ENCODE measurements around the gene DCP1B. TPM values are rescaled to one million over a fixed set of nuclear protein-coding genes. Genes with fewer than 3 reads are reported as not detected.
A peak's percentile ranks its signal among the peaks of the same experiment; 100 is the strongest.

The DCP1B gene
- total and polyA plus RNA-seq, 2 donors from 2014 or later: 11.3 to 15.0 TPM

DNA sequence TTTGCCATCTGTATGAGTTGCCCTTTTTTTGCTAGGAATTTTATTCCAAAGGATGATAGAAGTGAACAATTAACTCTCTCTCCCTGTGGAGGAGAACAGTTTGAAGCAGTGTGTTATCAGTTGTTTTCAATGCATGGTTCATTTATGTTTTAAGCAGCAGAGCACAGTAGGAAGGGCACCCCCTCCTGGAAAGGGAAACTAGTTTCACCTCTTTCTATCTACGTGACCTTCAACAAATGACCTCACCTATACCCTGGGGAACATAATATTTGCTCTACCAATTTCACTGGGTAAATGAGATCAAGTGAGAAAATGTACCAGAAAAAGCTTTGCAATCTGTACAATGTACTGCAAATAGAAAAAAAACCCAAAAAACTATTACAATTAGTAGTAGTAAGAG is 5.4 kb upstream of the DCP1B start:
- FAIRE-seq: no peak
- TF ChIP-seq, protein P1, sequence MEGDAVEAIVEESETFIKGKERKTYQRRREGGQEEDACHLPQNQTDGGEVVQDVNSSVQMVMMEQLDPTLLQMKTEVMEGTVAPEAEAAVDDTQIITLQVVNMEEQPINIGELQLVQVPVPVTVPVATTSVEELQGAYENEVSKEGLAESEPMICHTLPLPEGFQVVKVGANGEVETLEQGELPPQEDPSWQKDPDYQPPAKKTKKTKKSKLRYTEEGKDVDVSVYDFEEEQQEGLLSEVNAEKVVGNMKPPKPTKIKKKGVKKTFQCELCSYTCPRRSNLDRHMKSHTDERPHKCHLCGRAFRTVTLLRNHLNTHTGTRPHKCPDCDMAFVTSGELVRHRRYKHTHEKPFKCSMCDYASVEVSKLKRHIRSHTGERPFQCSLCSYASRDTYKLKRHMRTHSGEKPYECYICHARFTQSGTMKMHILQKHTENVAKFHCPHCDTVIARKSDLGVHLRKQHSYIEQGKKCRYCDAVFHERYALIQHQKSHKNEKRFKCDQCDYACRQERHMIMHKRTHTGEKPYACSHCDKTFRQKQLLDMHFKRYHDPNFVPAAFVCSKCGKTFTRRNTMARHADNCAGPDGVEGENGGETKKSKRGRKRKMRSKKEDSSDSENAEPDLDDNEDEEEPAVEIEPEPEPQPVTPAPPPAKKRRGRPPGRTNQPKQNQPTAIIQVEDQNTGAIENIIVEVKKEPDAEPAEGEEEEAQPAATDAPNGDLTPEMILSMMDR (IDR thresholded peaks at IDR 0.05; ENCODE audit: borderline replicate concordance, extremely low read depth, insufficient read depth): no peak

GRCh38 chr12:2008677-2009076 is 4.4 kb upstream of the DCP1B start:
- Histone ChIP-seq H3K4me1 (ENCODE audit: control insufficient read depth in 2 of 3, insufficient read depth in 2 of 3, low read depth in 1 of 3, low read length in 3 of 3) (peaks cover 0 to 3% (median 0%) of the 10 kb centered on the region in 3 donors), H3K4me3 (ENCODE audit: low read length in 3 of 3) (no peak overlapping the region), H3K9me3 (ENCODE audit: control insufficient read depth in 2 of 3, insufficient read depth in 1 of 3, low read length in 3 of 3) (no peaks in the 10 kb centered on the region), H3K36me3 (ENCODE audit: control insufficient read depth in 2 of 3, insufficient read depth in 3 of 3, low read length in 3 of 3) (no peaks in the 10 kb centered on the region), H3K27ac (ENCODE audit: low read depth in 2 of 2, low read length in 2 of 2) (no peak overlapping the region), H3K9ac (ENCODE audit: low read length in 3 of 3) (no peak overlapping the region), H3K27me3 (ENCODE audit: control insufficient read depth, insufficient read depth, low read length) (no peaks in the 10 kb centered on the region)
- TF ChIP-seq, protein P1 (IDR thresholded peaks at IDR 0.05; ENCODE audit: borderline replicate concordance, extremely low read depth, insufficient read depth): no peak
- FAIRE-seq (no peak), DNase-seq (no peak)
- intact Hi-C loops (cut with DNase I): no loop called here

More for the DNA sequence above, 5.4 kb upstream of the DCP1B start:
- Histone ChIP-seq H3K4me1 (ENCODE audit: control insufficient read depth in 2 of 3, insufficient read depth in 2 of 3, low read depth in 1 of 3, low read length in 3 of 3) (peaks cover 0 to 9% (median 6%) of the 10 kb centered on the region in 3 donors), H3K4me3 (ENCODE audit: low read length in 3 of 3) (no peak overlapping the region), H3K27ac (ENCODE audit: low read depth in 2 of 2, low read length in 2 of 2) (no peak overlapping the region), H3K9ac (ENCODE audit: low read length in 3 of 3) (no peak overlapping the region), H3K36me3 (ENCODE audit: control insufficient read depth in 2 of 3, insufficient read depth in 3 of 3, low read length in 3 of 3) (no peaks in the 10 kb centered on the region), H3K27me3 (ENCODE audit: control insufficient read depth, insufficient read depth, low read length) (no peaks in the 10 kb centered on the region), H3K9me3 (ENCODE audit: control insufficient read depth in 2 of 3, insufficient read depth in 1 of 3, low read length in 3 of 3) (no peaks in the 10 kb centered on the region)
- intact Hi-C loops (cut with DNase I): no loop called here
- no peak for DNase-seq

DNA sequence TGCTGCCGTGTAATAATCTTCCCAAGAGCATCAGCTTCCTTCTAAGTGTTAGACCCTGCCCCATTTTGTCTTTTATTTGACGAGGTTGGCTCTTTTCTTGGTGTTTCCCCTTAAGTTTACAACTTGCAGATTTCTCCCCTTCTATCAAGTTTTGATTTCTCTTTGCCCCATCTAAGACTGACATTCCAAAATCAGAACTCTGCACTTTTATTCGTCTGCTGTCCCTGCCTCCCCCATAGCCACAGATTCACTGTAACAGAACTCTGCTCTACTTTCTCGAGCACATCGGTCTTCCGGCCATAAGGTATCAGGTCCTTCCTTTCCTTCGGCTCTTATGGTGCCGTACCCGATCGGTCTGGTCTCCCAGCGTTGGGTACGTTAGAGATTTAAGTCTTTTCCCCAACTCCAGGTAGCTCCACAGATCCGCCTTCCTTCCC is 563 bp downstream of the DCP1B start:
- no peaks in the 10 kb centered on the region for H3K36me3 ChIP-seq (ENCODE audit: control insufficient read depth in 2 of 3, insufficient read depth in 3 of 3, low read length in 3 of 3)
- peak overlapping the region; percentile 94 to 95 for H3K27ac ChIP-seq (ENCODE audit: low read depth in 2 of 2, low read length in 2 of 2)
- intact Hi-C loops (cut with DNase I): no loop called here
- TF ChIP-seq, protein P1 (IDR thresholded peaks at IDR 0.05; ENCODE audit: borderline replicate concordance, extremely low read depth, insufficient read depth): no peak
- H3K4me3 ChIP-seq (ENCODE audit: low read length in 3 of 3): peak overlapping the region; percentile 83 to 99 (median 97)
- H3K9ac ChIP-seq (ENCODE audit: low read length in 3 of 3): peak overlapping the region; percentile 90 to 97 (median 97)
- no peaks in the 10 kb centered on the region for H3K4me1 ChIP-seq (ENCODE audit: control insufficient read depth in 2 of 3, insufficient read depth in 2 of 3, low read depth in 1 of 3, low read length in 3 of 3)
- H3K27me3 ChIP-seq (ENCODE audit: control insufficient read depth, insufficient read depth, low read length): no peaks in the 10 kb centered on the region
- DNase-seq (no peak), FAIRE-seq (no peak)
- H3K9me3 ChIP-seq (ENCODE audit: control insufficient read depth in 2 of 3, insufficient read depth in 1 of 3, low read length in 3 of 3): no peaks in the 10 kb centered on the region
